Posterior vena cava (tissue), 2 donors: ENCODE measurements around the gene ATP10A. TPM values are rescaled to one million over a fixed set of nuclear protein-coding genes. Genes with fewer than 3 reads are reported as not detected.
A peak's percentile ranks its signal among the peaks of the same experiment; 100 is the strongest.
"Not testable (repeated sequence)": the region's sequence is repeated elsewhere in the genome, so short reads cannot be mapped to it uniquely, and the experiment has no call there.

ENCODE experiments used
- DNase-seq: peaks from one replicate; pipeline ENCODE4 v3.0.0-alpha.2; 2020; ENCODE audit warnings: low spot score
- intact Hi-C, 2 donors: fragments of 100-400 bp; cut with DNase I; formaldehyde crosslinking; loops; one replicate each; pipeline versions ENCODE4 v1.14.1 to v1.14.2; 2022 to 2023
- total RNA-seq, 2 donors: library from RNA; stranded (reverse); fragmentation: NEBNext Ultra II Directional; extraction: Animal tissue kit (Norgen Biotek cat#: 25700); gene quantifications; one replicate each; pipeline ENCODE4 v1.2.1, GENCODE V29; 2021
- donor health status: DM: yes; HTN: yes; CAD: no.
- donor health status: DM: yes; HTN: yes; CAD: no.

ATP10A gene
- total RNA-seq, 2 donors from 2014 or later = 18.7 to 21.5 TPM

- no peak for DNase-seq
- intact Hi-C loops = no loop called here
Measured at GRCh38 chr15:25860885-25861866, 2.0 kb downstream of the ATP10A start.

DNA sequence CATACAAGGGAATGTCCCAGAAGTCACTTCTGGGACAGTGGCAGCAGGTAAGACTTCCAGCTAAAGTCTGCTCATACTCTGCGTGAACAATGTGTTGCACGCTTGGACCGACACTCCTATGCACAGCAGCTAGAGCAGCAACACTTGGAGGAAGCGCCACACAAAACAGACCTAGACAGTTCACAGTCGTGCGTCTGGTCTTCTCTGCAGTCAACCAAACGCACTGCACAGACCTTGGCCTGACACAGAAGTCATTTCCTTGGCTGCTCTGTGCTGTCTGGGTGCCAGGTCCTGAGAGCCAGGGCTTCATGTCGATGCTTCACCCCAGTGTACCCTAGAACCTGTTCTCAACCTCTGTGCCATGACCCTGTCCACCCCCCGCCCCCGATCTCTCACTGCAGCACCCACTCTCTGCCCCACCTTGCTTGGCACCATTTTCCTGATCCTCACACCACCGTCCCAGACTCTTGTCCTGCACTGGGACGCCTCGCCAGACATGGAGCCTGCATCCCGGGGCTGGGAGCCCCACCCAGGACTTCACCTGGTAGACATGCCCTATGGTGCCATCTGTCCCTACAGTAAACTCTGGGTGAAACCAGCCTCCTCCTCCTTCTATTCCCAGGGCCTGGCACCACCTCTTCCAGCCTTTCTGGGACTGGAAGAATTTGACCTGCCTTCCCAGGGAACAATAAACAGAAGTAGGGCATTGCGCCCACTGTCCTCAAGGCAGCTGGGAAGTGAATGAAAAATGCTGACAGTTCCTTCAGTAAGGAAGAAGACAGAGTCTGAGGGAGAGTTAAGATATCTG is 3.1 kb downstream of the ATP10A start:
- no peak for DNase-seq

GRCh38 chr15:25858952-25859760 is 4.0 kb downstream of the ATP10A start:
- DNase-seq = peak; percentile 68
- intact Hi-C loops = no loop called here

More for the DNA sequence above, 3.1 kb downstream of the ATP10A start:
- intact Hi-C loops = no loop called here

DNA sequence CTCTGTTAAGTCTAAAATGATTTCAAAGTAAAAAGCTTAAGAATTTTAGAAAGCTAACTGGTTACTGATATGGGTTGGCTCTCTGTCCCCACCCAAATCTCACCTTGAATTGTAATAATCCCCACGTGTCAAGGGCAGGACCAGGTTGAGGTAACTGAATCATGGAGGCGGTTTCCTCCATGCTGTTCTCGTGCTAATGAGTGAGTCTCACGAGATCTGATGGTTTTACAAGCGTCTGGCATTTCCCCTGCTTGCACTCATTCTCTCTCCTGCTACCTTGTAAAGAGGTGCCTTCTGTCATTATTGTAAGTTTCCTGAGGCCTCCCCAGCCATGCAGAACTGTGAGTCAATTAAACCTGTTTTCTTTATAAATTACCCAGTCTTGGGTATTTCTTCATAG is 7.1 kb downstream of the ATP10A start:
- DNase-seq, intact Hi-C loops: not testable (repeated sequence)

DNA sequence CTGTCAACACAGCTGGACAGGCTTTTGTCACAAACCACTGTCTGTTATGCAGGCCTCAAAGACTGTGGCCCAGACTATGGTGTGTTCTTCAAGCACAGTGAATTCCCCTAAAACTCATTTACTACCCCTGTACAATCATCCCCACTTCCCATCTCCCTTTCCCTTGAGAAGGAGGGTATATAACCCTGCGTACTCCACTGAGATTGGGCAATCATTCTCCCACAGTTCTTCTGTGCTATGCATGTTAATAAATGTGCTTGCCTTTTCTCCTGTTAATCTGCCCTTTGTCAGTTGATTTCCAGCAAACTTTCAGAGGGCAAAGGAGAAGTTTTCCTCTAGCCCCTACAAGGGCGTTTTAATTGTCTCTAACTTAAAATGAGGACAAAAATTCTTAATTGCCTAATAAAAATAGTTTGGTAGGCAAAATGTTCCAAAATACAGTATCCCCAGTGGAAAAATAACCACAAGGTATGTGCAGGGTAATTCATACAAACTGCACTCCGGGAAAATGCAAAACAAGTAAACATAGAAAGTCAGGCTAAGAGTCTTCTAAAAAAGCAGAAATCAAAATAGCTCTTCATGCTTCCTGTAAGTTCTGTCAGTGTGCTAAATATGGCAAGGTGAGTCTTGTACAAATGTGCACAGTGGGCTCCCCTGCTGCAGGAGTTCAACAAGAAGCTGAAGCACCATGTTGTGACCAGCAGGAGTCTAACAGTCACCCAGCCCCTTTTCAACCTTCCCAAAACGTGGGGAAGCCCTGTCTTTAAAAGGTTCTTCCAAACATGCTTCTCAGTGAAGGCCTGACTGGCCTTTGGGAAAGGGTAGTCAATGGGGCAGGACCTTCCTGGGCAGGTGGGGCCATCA is 10.2 kb downstream of the ATP10A start:
- no peak for DNase-seq
- intact Hi-C loops = loop anchor here in 1 of 2 donors (5.0 kb wide), 1 partner anchor 411 kb away; no protein-coding TSS in a partner anchor

- intact Hi-C loops = loop anchor here in 1 of 2 donors (5.0 kb wide), 1 partner anchor 410 kb away; no protein-coding TSS in a partner anchor
- DNase-seq = no peak
Measured at GRCh38 chr15:25852027-25852426, 11.1 kb downstream of the ATP10A start.

DNA sequence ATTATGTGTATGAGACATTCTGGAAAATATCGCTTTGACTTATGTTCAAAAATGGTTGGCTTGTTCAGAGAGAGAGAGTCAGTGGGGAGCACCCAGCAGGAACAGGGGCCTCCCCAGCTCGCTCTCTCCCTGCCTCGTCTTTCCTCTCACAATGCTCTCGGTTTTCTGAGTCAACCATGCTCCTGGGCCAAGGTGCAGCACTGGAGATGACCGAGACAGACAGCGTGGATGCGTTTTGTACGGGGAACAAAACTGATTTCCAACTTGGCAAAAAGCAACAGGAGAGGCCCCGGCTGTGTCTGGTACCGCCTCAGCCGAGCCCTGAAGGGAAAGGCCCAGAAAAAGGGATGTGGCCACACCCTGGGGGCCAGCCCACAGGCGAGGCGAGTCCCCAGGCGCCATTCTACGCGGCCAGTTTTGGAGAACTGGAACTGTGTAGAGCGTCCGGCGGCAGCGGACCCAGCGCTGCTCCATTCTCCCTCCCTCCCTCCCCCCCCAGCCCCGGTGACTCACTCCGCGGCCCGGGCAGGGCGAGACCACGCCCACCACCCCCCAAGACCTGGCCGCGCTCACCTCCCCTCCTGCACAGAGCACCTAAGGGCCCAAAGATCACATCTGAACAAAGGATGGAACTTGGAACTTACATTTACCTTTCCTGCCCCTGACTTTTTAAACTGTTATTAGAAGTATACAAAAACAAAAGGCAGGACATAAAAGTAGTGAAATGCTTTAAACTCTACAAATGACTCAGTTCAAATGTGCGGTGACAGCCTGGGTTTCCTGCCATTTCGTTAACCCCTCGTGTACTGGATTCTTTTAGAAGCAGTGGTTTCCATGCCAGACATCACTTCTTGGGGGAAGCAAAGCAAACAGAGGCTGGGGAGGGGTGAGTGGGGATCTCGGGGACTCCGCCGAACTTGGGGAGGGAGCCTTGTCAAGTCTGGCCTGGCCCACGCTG is 12.7 kb downstream of the ATP10A start:
- peak; percentile 97 for DNase-seq
- intact Hi-C loops = loop anchor here in 1 of 2 donors (5.0 kb wide), 1 partner anchor 408 kb away; no protein-coding TSS in a partner anchor

GRCh38 chr15:25849157-25849921 is 13.8 kb downstream of the ATP10A start:
- intact Hi-C loops = loop anchor here in 1 of 2 donors (2.0 kb wide), 1 partner anchor 17 kb away; no protein-coding TSS in a partner anchor
- DNase-seq = peak; percentile 75

DNA sequence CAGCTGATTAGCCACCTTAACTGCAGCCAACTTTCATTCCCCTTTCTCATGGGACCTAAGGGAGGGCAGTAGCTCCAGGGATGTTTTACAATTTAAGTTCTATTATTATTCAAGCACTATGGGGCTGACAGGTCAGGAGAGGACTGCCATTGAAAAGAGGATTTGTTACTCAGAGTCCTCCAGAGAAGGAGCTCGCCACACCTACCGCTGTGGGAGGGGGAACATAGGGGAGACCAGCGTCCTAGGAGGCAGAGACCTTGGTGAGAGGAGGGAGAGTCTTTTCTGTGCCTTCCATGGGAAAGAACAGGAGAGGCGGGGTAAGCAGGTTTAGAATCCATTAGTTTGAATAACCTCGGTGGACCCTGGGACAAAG is 14.4 kb downstream of the ATP10A start:
- DNase-seq = no peak
- intact Hi-C loops = loop anchor here in 1 of 2 donors (2.0 kb wide), 1 partner anchor 16 kb away; no protein-coding TSS in a partner anchor

DNA sequence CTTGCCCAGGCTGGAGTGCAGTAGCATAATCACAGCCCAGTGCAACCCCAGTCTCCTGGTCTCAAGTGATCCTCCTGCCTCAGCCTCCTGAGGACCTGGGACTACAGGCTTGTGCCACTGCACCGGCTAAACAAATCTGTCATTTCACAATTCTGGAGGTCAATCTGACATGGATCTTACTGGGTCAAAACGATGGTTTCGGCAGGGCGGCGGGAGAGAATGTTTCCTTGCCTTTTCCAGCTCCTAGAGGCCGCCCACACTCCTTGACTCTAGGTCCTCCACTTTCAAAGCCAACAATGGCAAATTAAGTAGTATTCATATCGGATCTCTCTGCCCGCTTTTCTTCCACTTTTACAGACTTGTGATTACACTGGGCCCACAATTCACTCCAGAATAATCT is 14.8 kb downstream of the ATP10A start:
- intact Hi-C loops = loop anchor here in 1 of 2 donors (2.0 kb wide), 1 partner anchor 16 kb away; no protein-coding TSS in a partner anchor

DNA sequence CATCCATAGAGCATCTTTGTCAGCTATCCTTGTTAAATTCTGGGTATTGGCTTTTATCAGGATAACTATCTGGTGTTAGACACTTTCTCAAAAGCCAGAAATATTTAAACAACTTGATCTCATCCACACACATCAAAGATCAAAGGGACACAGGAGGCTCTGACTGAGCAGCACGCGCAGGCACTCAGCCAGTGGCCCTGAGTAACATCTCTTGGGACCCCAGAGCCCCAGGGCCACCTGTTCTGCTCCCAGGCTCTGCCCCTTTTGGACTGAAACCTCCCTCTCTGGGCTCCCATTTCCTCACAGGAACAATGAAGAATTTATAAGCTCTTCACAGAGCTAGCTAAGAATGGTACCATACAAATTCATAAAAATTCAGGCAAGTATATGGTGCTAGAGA is 16.1 kb downstream of the ATP10A start:
- no peak for DNase-seq
- intact Hi-C loops = no loop called here

More for the DNA sequence above, 14.8 kb downstream of the ATP10A start:
- DNase-seq = no peak

- intact Hi-C loops = no loop called here
- DNase-seq = peak; percentile 67
Measured at GRCh38 chr15:25846377-25846776, 16.8 kb downstream of the ATP10A start.

GRCh38 chr15:25844981-25845680 is 18.0 kb downstream of the ATP10A start:
- DNase-seq = no peak
- intact Hi-C loops = no loop called here

DNA sequence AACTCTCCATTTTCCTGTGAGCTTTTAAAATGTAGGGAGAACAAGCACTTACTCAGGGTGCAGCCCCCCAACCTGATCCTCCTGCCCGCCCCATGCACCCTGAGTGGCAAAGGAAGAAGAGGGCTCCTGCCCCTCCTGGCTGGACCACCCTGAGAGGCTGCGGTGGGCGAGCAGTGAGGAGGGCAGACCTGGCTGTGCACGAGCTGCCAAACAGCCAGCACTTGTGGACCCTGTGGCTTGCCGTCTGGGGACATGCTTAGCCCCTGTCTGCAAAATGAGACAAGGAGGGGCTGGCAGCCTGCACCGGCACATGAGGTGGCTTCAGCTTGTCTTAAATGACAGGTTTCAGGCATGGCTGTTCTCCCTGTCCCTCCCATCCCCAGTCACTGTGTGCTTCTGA is 18.6 kb downstream of the ATP10A start:
- intact Hi-C loops = no loop called here
- DNase-seq = peak; percentile 62

DNA sequence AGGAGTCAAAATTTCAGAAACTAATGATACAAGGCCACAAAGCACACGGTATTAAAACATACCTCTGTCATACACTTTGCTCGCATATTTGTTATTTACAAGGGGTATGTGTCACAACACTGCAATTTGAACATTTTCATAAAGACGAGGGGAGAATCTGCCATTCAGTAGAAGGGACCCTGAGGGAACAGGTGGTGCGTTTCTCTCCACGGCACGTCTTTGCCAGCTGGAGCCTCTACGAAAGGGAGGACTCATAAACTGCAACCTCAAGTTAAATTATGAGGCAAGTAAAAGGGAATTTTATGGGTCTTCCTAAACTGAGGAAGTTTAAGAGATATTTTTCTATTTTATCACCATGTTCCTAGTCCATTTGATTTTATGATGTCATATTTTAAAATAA is 19.1 kb downstream of the ATP10A start:
- intact Hi-C loops = no loop called here
- DNase-seq = no peak
